ENCODE measurements around the gene COL13A1.

COL13A1 gene

DNA sequence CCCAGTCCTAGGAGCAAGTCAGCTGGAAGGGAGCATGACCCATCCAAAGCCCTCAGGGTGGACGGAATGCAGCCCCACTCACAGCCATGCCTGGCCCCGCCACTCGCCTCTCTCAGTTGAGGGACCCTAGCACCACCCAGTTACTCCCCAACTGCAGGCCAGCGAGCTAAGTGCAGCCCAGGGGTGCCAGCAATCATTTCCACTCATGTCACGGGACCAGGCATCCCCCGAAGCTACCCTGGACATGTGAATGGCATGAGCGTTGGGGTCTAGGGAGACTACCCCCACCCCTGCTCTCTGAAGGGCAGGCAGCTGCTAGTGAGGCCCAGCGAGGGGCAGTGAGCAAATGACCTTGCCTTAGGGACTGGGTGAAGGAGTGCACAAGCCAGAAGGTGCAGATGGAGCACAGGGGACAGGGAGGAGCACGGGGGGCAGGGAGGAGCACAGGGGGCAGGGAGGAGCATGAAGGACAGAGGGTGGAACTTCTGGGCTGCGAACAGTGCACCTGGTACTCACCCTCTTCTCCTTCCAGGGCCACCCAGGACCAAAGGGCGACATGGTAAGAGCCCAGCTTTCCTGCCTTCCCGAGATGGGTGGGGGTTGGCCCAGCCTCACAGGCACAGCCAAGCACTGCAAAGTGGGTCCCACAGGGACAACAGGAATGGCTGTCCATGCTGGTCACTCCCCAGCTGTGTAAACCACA is 87.3 kb downstream of the COL13A1 start:
- DNase-seq (ENCODE audit: low read depth), result no peak
- TF ChIP-seq, protein P1, sequence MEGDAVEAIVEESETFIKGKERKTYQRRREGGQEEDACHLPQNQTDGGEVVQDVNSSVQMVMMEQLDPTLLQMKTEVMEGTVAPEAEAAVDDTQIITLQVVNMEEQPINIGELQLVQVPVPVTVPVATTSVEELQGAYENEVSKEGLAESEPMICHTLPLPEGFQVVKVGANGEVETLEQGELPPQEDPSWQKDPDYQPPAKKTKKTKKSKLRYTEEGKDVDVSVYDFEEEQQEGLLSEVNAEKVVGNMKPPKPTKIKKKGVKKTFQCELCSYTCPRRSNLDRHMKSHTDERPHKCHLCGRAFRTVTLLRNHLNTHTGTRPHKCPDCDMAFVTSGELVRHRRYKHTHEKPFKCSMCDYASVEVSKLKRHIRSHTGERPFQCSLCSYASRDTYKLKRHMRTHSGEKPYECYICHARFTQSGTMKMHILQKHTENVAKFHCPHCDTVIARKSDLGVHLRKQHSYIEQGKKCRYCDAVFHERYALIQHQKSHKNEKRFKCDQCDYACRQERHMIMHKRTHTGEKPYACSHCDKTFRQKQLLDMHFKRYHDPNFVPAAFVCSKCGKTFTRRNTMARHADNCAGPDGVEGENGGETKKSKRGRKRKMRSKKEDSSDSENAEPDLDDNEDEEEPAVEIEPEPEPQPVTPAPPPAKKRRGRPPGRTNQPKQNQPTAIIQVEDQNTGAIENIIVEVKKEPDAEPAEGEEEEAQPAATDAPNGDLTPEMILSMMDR (IDR thresholded peaks at IDR 0.05; ENCODE audit: low read depth, low read length, missing control alignments), result no peak
- H3K4me3 ChIP-seq (ENCODE audit: low read depth, low read length), result no peak overlapping the region

DNA sequence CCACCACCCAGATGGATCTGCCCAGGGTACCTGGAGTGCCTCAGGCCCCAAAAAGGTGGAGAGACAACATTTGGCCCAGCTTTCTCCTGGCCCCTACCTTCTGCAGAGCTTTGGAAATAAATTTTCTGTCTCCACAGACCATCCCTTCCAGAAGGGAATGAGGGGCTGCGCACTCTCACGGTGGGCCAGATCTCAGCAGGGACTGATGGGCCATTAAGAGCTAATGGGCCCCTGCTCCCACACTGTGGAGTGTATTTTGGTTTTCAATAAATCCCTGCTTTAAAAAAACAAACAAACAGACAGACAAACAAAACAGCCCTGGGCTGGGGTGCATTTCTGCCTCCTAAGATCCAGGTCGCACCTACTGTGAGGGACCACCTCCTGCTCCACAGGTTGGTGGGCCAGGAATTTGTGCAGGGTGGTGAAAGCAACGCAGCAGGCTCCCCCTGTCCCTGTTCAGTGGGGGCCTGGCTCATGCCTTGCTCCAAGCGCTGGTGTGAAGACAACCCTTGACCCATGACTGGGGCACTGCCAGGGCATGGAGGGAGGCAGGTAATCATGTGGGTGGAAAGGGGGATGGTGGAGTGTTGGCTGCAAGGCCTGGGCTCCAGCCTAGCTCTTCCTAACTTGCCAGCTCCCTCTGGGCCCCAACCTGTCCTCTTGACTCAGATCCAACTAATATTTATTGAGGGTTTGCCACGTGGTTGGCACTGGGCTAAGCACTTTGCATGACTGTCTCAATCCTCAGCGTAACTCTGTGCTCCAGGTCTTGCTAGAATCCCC is 88.5 kb downstream of the COL13A1 start:
- no peak for DNase-seq (ENCODE audit: low read depth)
- no peak overlapping the region for H3K4me3 ChIP-seq (ENCODE audit: low read depth, low read length)
- TF ChIP-seq, protein P1 (IDR thresholded peaks at IDR 0.05; ENCODE audit: low read depth, low read length, missing control alignments), result no peak

DNA sequence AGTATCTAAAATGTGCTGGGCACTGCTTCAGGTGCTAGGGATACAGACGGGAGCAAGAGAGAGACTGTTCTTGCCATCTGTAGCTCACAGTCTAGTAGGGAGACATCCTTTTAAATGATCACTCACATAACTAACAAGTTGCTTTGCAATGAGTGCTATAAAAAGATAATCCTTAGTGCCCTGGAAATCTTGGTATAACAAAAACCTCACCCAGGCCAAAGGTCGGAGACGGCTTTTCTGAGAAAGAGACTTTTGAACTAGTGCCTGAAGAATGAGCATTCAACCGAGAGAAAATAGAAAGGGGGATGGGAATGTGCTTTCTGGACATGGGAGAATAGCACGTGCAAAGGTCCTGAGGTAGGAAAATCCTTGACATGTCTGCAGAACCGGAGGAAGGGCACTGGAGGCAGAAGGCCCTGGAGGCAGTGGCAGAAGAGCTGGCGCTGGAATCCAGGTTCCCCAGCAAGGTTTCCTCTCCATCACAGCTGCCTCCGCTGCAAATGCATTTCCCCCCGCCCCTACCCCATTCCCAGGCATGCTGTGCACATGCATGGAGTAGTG is 89.4 kb downstream of the COL13A1 start:
- no peak overlapping the region for H3K4me3 ChIP-seq (ENCODE audit: low read depth, low read length)
- TF ChIP-seq, protein P1 (IDR thresholded peaks at IDR 0.05; ENCODE audit: low read depth, low read length, missing control alignments), result no peak
- DNase-seq (ENCODE audit: low read depth), result no peak

DNA sequence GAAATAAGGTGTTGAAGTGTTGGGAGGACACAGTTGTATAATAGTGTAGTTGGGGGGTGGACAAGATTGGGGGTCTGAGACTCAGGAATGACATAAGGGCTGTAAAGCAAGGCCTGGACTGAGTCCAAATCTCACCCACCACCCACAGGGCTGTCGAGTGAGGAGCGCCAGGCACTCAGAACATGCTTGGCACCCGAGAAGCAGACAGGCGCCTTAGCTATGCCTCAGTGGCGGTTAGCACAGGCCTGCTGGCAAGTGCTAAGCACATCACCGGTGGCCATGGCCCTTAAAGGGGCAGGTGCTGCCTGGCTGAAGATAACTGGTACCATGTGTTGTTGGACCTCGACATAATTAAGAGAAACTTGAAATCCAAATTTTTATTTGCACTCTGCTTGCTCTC is 90.7 kb downstream of the COL13A1 start:
- DNase-seq (ENCODE audit: low read depth), result no peak
- H3K4me3 ChIP-seq (ENCODE audit: low read depth, low read length), result no peak overlapping the region
- TF ChIP-seq, protein P1 (IDR thresholded peaks at IDR 0.05; ENCODE audit: low read depth, low read length, missing control alignments), result no peak

DNA sequence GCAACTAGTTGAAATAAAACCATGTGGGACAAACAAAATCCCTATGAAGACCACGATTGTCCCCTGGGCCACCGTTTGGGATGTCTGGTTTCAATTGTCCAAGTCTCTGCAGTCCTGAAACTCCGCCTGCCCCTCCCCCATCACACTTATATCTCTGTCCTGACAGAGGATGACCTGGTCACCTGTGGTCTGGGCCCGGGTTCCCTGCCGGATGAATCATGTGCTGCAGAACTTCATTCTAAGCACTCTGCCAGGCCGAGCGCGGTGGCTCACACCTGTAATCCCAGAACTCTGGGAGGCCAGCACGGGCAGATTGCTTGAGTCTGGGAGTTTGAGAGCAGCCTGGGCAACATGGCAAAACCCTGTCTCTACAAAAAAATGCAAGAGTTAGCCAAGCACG is 91.1 kb downstream of the COL13A1 start:
- no peak for DNase-seq (ENCODE audit: low read depth)
- TF ChIP-seq, protein P1 (IDR thresholded peaks at IDR 0.05; ENCODE audit: low read depth, low read length, missing control alignments), result no peak
- H3K4me3 ChIP-seq (ENCODE audit: low read depth, low read length), result no peak overlapping the region

DNA sequence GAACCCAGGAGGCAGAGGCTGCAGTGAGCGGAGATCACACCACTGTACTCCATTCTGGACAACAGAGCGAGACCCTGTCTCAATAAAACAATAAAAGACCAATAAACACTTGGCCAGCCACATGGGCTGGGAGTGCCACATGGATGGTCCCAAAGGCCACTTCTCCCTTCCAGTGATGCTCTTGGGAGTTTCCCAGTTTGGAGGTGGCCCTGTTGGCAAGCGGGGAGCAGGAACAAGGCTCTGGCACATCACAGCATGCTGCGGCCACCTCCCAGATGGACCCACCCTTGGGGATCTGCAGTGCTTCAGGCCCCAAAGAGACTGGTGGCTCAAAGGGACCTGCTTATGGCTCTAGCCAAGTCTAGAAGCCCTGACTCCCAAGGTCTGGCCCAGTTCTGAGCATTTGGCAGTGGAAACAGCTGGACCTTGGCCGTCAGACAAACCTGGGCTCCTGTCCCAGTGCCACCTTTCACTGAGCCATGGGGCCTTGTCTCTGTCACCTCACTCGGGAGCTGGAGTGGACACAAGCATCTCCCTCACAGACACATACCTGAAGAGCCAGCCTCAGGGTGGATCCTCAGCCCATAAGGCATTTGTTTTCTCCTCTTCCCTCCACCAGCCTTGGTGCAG is 91.7 kb downstream of the COL13A1 start:
- H3K4me3 ChIP-seq (ENCODE audit: low read depth, low read length), result no peak overlapping the region
- TF ChIP-seq, protein P1 (IDR thresholded peaks at IDR 0.05; ENCODE audit: low read depth, low read length, missing control alignments), result no peak
- no peak for DNase-seq (ENCODE audit: low read depth)

Data from GM12864 (cell line).